Thyroid gland (tissue), 4 donors: ENCODE data around the gene SERBP1.

Source experiments
- POLR2A ChIP-seq, 2 donors: fragments of 450-650 bp; IDR thresholded peaks; one replicate each; pipeline ENCODE4 v1.6.1; 2017; ENCODE audit warnings: antibody characterized with exemption in 2 of 2, mild to moderate bottlenecking in 2 of 2, moderate library complexity in 1 of 2
- TF ChIP-seq, protein P1 (sequence below), 6 experiments: fragments of 200-600 bp in 3 of 6; fragments of 450-650 bp in 3 of 6; sonication (generic) in 3 of 6; IDR thresholded peaks; one replicate each; pipeline ENCODE4 v1.5.1; 2016 to 2019; ENCODE audit warnings: antibody characterized with exemption in 6 of 6, mild to moderate bottlenecking in 2 of 6, inconsistent platforms in 1 of 6, moderate library complexity in 1 of 6

- TF ChIP-seq, protein P1, sequence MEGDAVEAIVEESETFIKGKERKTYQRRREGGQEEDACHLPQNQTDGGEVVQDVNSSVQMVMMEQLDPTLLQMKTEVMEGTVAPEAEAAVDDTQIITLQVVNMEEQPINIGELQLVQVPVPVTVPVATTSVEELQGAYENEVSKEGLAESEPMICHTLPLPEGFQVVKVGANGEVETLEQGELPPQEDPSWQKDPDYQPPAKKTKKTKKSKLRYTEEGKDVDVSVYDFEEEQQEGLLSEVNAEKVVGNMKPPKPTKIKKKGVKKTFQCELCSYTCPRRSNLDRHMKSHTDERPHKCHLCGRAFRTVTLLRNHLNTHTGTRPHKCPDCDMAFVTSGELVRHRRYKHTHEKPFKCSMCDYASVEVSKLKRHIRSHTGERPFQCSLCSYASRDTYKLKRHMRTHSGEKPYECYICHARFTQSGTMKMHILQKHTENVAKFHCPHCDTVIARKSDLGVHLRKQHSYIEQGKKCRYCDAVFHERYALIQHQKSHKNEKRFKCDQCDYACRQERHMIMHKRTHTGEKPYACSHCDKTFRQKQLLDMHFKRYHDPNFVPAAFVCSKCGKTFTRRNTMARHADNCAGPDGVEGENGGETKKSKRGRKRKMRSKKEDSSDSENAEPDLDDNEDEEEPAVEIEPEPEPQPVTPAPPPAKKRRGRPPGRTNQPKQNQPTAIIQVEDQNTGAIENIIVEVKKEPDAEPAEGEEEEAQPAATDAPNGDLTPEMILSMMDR (IDR thresholded peaks at IDR 0.05): no peak
- TF ChIP-seq POLR2A (IDR thresholded peaks at IDR 0.05): no peak
These were observed 52.9 kb downstream of the SERBP1 start for GRCh38 chr1:67377253-67377652.
